ENCODE data around the gene ERMP1. TPM values are rescaled to one million over a fixed set of nuclear protein-coding genes. Genes with fewer than 3 reads are reported as not detected.

Gene ERMP1
- total and polyA plus RNA-seq, 2 of the 8 experiments (the other 6 are each of a cell fraction or from before 2014, with no cell fraction given), result 12.8 to 16.7 TPM

DNA sequence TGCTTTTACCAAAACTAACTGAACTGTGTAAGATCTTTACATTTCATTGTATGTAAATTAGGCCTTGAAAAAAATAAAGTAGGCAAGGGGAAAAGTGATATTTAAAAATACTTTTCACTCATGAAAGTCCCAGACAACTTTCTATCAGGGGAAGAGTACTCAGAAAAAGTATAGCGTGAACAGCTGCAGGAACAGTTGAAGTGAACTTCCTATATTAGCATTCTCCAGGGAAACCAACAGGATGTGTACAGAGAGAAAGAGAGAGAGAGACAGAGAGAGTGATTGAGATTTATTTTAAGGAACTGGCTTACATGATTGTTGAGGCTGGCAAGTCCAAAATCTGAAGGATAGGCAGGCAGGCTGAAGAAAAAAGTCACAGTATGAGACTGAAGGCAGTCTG, 42.0 kb downstream of the ERMP1 start:
- H2BK20ac ChIP-seq (ENCODE audit: low read length), result no peak overlapping the region
- ChIA-PET POLR2A (ENCODE audit: partially characterized antibody) (no interaction called here), CTCF (ENCODE audit: partially characterized antibody) (no interaction called here)
- H3K56ac ChIP-seq (replicated peaks; ENCODE audit: insufficient read length, low read depth, low read length), result no peak overlapping the region
- no peaks in the 10 kb centered on the region for H3K79me2 ChIP-seq (ENCODE audit: control insufficient read depth in 1 of 2, insufficient read depth in 2 of 2, low read length in 2 of 2)
- H3K4me1 ChIP-seq (replicated peaks in 1 of 4; ENCODE audit: control insufficient read depth in 3 of 4, insufficient read depth in 4 of 4, low read length in 3 of 4), result no peaks in the 10 kb centered on the region
- H3K18ac ChIP-seq (ENCODE audit: extremely low read depth, low read length), result no peak overlapping the region
- no peaks in the 10 kb centered on the region for H3K27me3 ChIP-seq (replicated peaks in 1 of 4; ENCODE audit: control insufficient read depth in 3 of 4, extremely low read depth in 1 of 4, insufficient read depth in 3 of 4, low read length in 3 of 4)
- no peak overlapping the region for H4K8ac ChIP-seq (ENCODE audit: extremely low read depth, insufficient read depth, low read length)
- no peak overlapping the region for H3K4ac ChIP-seq (replicated peaks; ENCODE audit: insufficient read length, low read depth, low read length)
- H3K23ac ChIP-seq (ENCODE audit: insufficient read length), result no peak overlapping the region
- no peak overlapping the region for H3K14ac ChIP-seq (ENCODE audit: insufficient read length)
- no peaks in the 10 kb centered on the region for H3K79me1 ChIP-seq (ENCODE audit: low read depth, low read length)
- no peak for DNase-seq (ENCODE audit: low read depth in 1 of 2, low spot score in 2 of 2)
- no peaks in the 10 kb centered on the region for H4K20me1 ChIP-seq (replicated peaks in 1 of 2; ENCODE audit: control insufficient read depth in 1 of 2, insufficient read depth in 2 of 2, low read length in 2 of 2)
- H2BK12ac ChIP-seq (ENCODE audit: low read depth, low read length), result no peak overlapping the region
- no peaks in the 10 kb centered on the region for H3K9me3 ChIP-seq (ENCODE audit: insufficient read depth in 2 of 2, low read depth in 1 of 2, low read length in 1 of 2)
- peaks cover 2 to 10% (median 5%) of the 10 kb centered on the region in 4 experiments; a peak in 5 of 8 replicates for H3K36me3 ChIP-seq (ENCODE audit: control insufficient read depth in 2 of 4, insufficient read depth in 4 of 4, low read length in 3 of 4)
- H2BK120ac ChIP-seq (replicated peaks; ENCODE audit: low read depth, low read length), result no peak overlapping the region
- H3K4me2 ChIP-seq (ENCODE audit: insufficient read depth in 1 of 2, low read depth in 2 of 2, low read length in 2 of 2), result no peak overlapping the region
- H3K4me3 ChIP-seq (ENCODE audit: extremely low read depth in 1 of 4, insufficient read depth in 2 of 4, low read depth in 3 of 4, low read length in 4 of 4), result no peak overlapping the region
- no peak overlapping the region for H2BK15ac ChIP-seq (ENCODE audit: low read length)
- H4K91ac ChIP-seq (replicated peaks; ENCODE audit: insufficient read length, low read length), result no peak overlapping the region
- no peak overlapping the region for H2AK5ac ChIP-seq (ENCODE audit: low read depth, low read length)
- H3K9ac ChIP-seq (replicated peaks in 1 of 4; ENCODE audit: extremely low read depth in 1 of 4, low read depth in 3 of 4, low read length in 3 of 4), result no peak overlapping the region
- H3K27ac ChIP-seq (ENCODE audit: low read depth, low read length), result no peak overlapping the region
- no peaks in the 10 kb centered on the region for H3K23me2 ChIP-seq (ENCODE audit: low read depth, low read length)
- H2AFZ ChIP-seq (ENCODE audit: low read length), result no peak overlapping the region
- no peak overlapping the region for H4K5ac ChIP-seq (ENCODE audit: insufficient read length, low read depth, low read length)
- WGBS, 2 experiments (ENCODE audit: extremely low coverage in 1 of 2, insufficient coverage in 1 of 2, insufficient read length in 1 of 2, insufficient replicate concordance in 2 of 2, low coverage in 1 of 2, low lambda C conversion rate in 2 of 2, missing lambda C conversion rate in 1 of 2), result 89% methylated on average over 1 of the region's 1 CpG; no CpG with 5 or more reads in 1 of the 2 experiments
- no peak for FAIRE-seq
- H2BK5ac ChIP-seq (ENCODE audit: low read depth, low read length), result no peak overlapping the region
- TF ChIP-seq KDM5A (IDR thresholded peaks at IDR 0.05; ENCODE audit: low read length) (no peak), CTCF (IDR thresholded peaks at IDR 0.05; ENCODE audit: control extremely low read depth in 1 of 3, insufficient read depth in 1 of 3, low read depth in 1 of 3, low read length in 3 of 3) (no peak), BRCA1 (IDR thresholded peaks at IDR 0.05; ENCODE audit: low read depth, low read length) (no peak), SIRT6 (IDR thresholded peaks at IDR 0.05; ENCODE audit: low read length) (no peak), SUZ12 (IDR thresholded peaks at IDR 0.05; ENCODE audit: low read length) (no peak), TCF12 (IDR thresholded peaks at IDR 0.05; ENCODE audit: low read depth, low read length) (no peak), RNF2 (IDR thresholded peaks at IDR 0.05; ENCODE audit: borderline replicate concordance, low read depth, low read length, missing control alignments, poor library complexity, severe bottlenecking) (no peak), RAD21 (IDR thresholded peaks at IDR 0.05 in 1 of 2, conservative IDR thresholded peaks at IDR 0.05 in 1 of 2; ENCODE audit: low read depth in 2 of 2, low read length in 2 of 2) (no peak), TAF7 (optimal IDR thresholded peaks at IDR 0.05; ENCODE audit: borderline replicate concordance, low read depth, low read length) (no peak), CBX5 (IDR thresholded peaks at IDR 0.05; ENCODE audit: low read depth, low read length) (no peak), SP2 (IDR thresholded peaks at IDR 0.05; ENCODE audit: low read length) (no peak), FOSL1 (IDR thresholded peaks at IDR 0.05; ENCODE audit: insufficient read depth, low read depth, low read length) (no peak)

Data from H1 (cell line).